Chondrocyte (in vitro differentiated cells): ENCODE measurements around the gene SEMA3A. TPM values are rescaled to one million over a fixed set of nuclear protein-coding genes. Genes with fewer than 3 reads are reported as not detected.

ENCODE experiments used
- DNase-seq: peaks from one replicate; pipeline ENCODE4 v3.0.0; 2021; ENCODE audit warnings: mixed read lengths, low spot score
- H3K27ac Mint-ChIP-seq: one replicate; pipeline ENCODE4 v1.8.0; 2021; ENCODE audit warnings: mild to moderate bottlenecking, moderate library complexity, mixed read lengths; ENCODE audit not compliant: unreplicated experiment
- H3K27me3 Mint-ChIP-seq: 2 replicates; pipeline ENCODE4 v1.8.0; 2021; ENCODE audit warnings: low read depth, mixed read lengths
- H3K36me3 Mint-ChIP-seq: 2 replicates; pipeline ENCODE4 v1.8.0; 2021; ENCODE audit warnings: low read depth, mixed read lengths
- H3K4me1 Mint-ChIP-seq: 2 replicates; pipeline ENCODE4 v1.8.0; 2021; ENCODE audit warnings: low read depth, mild to moderate bottlenecking, mixed read lengths
- H3K4me3 Mint-ChIP-seq: one replicate; pipeline ENCODE4 v1.8.0; 2021; ENCODE audit warnings: mild to moderate bottlenecking, moderate library complexity, mixed read lengths; ENCODE audit not compliant: unreplicated experiment
- H3K9me3 Mint-ChIP-seq: 2 replicates; pipeline ENCODE4 v1.8.0; 2021; ENCODE audit warnings: low read depth, mixed read lengths
- total RNA-seq: library from RNA; stranded (reverse); gene quantifications from 3 replicates; pipeline ENCODE4 v1.2.1, GENCODE V29; 2021
- TF ChIP-seq, protein P1 (sequence below): fragments of 200-600 bp; sonication (generic); IDR thresholded peaks from 2 replicates; pipeline ENCODE4 v1.5.0; 2021; ENCODE audit warnings: antibody characterized with exemption, mild to moderate bottlenecking, moderate library complexity

SEMA3A gene
- total RNA-seq, 1 donor from 2014 or later: 0.65 TPM

DNA sequence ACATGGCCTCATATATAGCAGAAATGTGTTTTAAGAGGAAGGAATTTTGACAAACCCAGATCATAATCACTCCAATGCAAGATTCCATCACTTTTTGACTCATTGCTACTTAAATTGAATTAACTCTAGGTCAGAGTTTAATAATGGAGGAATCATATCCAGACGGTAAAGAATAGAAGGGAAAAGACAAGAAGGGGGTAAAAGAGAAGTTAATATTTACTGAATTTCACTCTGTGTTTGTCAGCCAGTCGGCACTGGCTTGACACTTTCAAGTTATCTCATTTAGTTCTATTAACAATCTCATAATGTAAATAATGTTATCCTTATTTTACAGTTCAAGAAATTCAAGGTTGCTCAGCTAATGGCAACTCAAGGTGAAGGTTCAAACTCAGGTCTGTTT is 147.5 kb downstream of the SEMA3A start:
- peaks cover 16% of the 10 kb centered on the region for H3K4me1 Mint-ChIP-seq
- TF ChIP-seq, protein P1, sequence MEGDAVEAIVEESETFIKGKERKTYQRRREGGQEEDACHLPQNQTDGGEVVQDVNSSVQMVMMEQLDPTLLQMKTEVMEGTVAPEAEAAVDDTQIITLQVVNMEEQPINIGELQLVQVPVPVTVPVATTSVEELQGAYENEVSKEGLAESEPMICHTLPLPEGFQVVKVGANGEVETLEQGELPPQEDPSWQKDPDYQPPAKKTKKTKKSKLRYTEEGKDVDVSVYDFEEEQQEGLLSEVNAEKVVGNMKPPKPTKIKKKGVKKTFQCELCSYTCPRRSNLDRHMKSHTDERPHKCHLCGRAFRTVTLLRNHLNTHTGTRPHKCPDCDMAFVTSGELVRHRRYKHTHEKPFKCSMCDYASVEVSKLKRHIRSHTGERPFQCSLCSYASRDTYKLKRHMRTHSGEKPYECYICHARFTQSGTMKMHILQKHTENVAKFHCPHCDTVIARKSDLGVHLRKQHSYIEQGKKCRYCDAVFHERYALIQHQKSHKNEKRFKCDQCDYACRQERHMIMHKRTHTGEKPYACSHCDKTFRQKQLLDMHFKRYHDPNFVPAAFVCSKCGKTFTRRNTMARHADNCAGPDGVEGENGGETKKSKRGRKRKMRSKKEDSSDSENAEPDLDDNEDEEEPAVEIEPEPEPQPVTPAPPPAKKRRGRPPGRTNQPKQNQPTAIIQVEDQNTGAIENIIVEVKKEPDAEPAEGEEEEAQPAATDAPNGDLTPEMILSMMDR: no peak
- DNase-seq: no peak
- H3K4me3 Mint-ChIP-seq: no peak overlapping the region
- H3K27ac Mint-ChIP-seq: no peak overlapping the region
- H3K27me3 Mint-ChIP-seq: no peaks in the 10 kb centered on the region
- peaks cover 2% of the 10 kb centered on the region for H3K9me3 Mint-ChIP-seq
- H3K36me3 Mint-ChIP-seq: no peaks in the 10 kb centered on the region

DNA sequence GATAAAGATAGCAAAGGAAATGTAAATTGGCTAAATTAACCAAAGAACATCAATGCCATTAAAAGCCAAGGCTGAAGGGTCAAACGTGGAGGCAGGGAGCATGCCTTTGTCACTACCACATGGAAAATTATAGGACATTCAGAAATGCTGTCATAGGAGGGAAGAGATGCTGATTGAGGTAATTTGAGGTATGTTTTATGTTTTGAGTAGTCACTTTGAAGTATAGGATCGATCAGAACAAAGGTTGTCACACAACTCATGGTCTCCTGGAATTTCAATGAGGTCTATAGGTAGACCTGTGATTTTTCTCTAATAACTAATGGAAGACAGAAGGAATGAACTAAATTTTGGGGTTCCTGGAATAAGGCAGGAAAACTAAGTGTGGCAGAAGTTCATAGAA is 149.8 kb downstream of the SEMA3A start:
- H3K4me3 Mint-ChIP-seq: no peak overlapping the region
- TF ChIP-seq, protein P1: no peak
- DNase-seq: no peak
- no peaks in the 10 kb centered on the region for H3K36me3 Mint-ChIP-seq
- no peaks in the 10 kb centered on the region for H3K27me3 Mint-ChIP-seq
- no peak overlapping the region for H3K27ac Mint-ChIP-seq
- H3K4me1 Mint-ChIP-seq: peaks cover 21% of the 10 kb centered on the region
- H3K9me3 Mint-ChIP-seq: no peaks in the 10 kb centered on the region

DNA sequence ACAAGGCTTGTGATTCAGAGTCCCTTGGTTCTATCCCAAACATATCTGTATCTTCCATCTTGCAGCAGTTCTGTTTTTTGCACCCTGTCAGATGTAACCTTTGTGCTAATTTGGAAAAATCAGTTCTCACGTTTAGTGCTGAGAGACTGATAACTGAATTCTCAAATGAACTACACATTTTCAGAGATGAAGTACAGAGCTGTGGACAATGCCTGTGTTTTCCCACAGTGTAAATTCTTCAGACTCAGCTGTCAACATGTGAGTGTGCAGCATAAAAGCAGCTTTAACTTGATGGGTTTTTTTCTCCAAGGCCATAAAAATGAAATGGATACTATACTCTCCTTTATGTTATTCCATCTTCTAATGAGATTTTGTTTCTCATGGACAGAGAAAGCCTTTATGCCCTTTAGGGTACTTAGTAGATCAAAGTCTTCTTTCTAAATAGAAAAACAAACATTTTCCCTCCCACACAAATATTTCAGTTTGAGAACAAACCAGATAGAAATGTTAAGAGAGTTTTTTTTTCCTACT is 150.9 kb downstream of the SEMA3A start:
- H3K27me3 Mint-ChIP-seq: no peaks in the 10 kb centered on the region
- no peak overlapping the region for H3K27ac Mint-ChIP-seq
- TF ChIP-seq, protein P1: no peak
- H3K9me3 Mint-ChIP-seq: no peaks in the 10 kb centered on the region
- H3K36me3 Mint-ChIP-seq: no peaks in the 10 kb centered on the region
- no peak overlapping the region for H3K4me3 Mint-ChIP-seq
- no peak for DNase-seq
- H3K4me1 Mint-ChIP-seq: peaks cover 21% of the 10 kb centered on the region

DNA sequence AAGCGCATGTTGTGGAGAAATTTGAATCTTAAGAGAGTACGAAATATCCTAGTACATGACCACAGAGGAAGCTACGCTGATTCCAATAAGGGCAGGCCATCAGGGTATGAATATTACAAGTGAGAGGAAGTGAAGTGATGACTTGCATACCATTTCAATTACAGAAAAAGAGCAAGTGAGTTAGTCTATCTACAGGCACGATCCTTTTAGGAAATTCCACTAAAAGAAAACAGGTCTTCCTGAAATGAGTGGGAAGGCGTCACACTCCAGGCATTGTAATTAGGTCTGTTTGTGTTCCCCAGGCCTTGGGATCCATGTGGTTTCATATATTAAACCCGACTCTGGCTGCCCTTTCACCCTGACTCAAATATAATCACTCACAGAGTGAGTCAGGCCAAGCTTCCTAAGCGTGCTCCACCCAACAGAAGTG is 152.5 kb downstream of the SEMA3A start:
- Mint-ChIP-seq H3K9me3 (no peaks in the 10 kb centered on the region), H3K4me1 (peaks cover 21% of the 10 kb centered on the region), H3K36me3 (no peaks in the 10 kb centered on the region), H3K27me3 (no peaks in the 10 kb centered on the region), H3K4me3 (no peak overlapping the region), H3K27ac (peak overlapping the region; percentile 60)
- TF ChIP-seq, protein P1: no peak
- DNase-seq: no peak

DNA sequence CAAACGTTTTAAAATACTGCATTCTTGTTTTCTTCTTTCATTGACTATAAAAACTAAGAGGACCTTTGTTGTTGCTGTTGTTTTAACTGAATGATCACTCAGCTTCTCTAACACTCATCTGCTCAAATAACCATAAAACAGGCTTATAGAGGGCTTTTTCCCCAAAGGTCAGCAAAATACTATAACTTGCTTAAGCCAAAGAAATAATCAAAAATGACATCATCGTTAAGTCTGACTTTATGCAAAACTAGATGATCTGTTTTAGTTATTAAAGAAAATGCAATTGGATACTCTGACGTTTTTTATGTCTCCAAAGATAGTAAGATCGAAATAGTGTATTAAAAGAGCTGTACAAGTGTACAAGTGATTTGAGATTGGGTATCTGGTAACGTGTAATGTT is 152.9 kb downstream of the SEMA3A start:
- H3K36me3 Mint-ChIP-seq: no peaks in the 10 kb centered on the region
- H3K4me3 Mint-ChIP-seq: no peak overlapping the region
- no peak for DNase-seq
- H3K27me3 Mint-ChIP-seq: no peaks in the 10 kb centered on the region
- H3K9me3 Mint-ChIP-seq: no peaks in the 10 kb centered on the region
- H3K4me1 Mint-ChIP-seq: peaks cover 21% of the 10 kb centered on the region
- H3K27ac Mint-ChIP-seq: peak overlapping the region; percentile 60
- TF ChIP-seq, protein P1: no peak
